ENCODE results near the gene GPRIN2. TPM values are rescaled to one million over a fixed set of nuclear protein-coding genes. Genes with fewer than 3 reads are reported as not detected.

GPRIN2 gene
- total and polyA plus RNA-seq, 4 donors = 17.7 to 36.5 (median 29.1) TPM

GRCh38 chr10:46538717-46539426 is 17.6 kb downstream of the GPRIN2 start:
- Histone ChIP-seq H3K9me3 (ENCODE audit: control insufficient read depth in 4 of 4, insufficient read depth in 3 of 4, low read length in 3 of 4) (no peaks in the 10 kb centered on the region), H3K36me3 (ENCODE audit: control insufficient read depth in 4 of 4, insufficient read depth in 4 of 4, low read length in 4 of 4) (no peaks in the 10 kb centered on the region), H3K9ac (ENCODE audit: insufficient read depth in 1 of 2, low read length in 2 of 2) (no peak overlapping the region), H3K27me3 (ENCODE audit: control insufficient read depth in 3 of 3, insufficient read depth in 3 of 3, low read length in 2 of 3) (no peaks in the 10 kb centered on the region), H3K4me3 (no peak overlapping the region), H3K4me1 (ENCODE audit: control insufficient read depth in 5 of 5, insufficient read depth in 5 of 5, low read length in 5 of 5) (peaks cover 0 to 14% (median 5%) of the 10 kb centered on the region in 5 donors), H3K27ac (ENCODE audit: low read depth in 1 of 2, low read length in 1 of 2) (no peak overlapping the region)
- TF ChIP-seq CTCF (IDR thresholded peaks at IDR 0.05; ENCODE audit: control extremely low read depth, extremely low read depth) = no peak
- 89 to 92% methylated on average over 3 of the region's 3 CpGs for WGBS, 2 donors
- ATAC-seq (ENCODE audit: insufficient read depth, low FRiP score) = no peak
- DNase-seq = peak in 1 of 3 donors; percentile 26

- no peak for ATAC-seq (ENCODE audit: insufficient read depth, low FRiP score)
- 88 to 96% methylated on average over 5 of the region's 5 CpGs for WGBS, 2 donors
- TF ChIP-seq CTCF (IDR thresholded peaks at IDR 0.05; ENCODE audit: control extremely low read depth, extremely low read depth) = no peak
These were observed 18.3 kb downstream of the GPRIN2 start for GRCh38 chr10:46538155-46538554.

GRCh38 chr10:46537309-46537708 is 19.1 kb downstream of the GPRIN2 start:
- no peaks in the 10 kb centered on the region for H3K36me3 ChIP-seq (ENCODE audit: control insufficient read depth in 4 of 4, insufficient read depth in 4 of 4, low read length in 4 of 4)
- no peak for TF ChIP-seq CTCF (IDR thresholded peaks at IDR 0.05; ENCODE audit: control extremely low read depth, extremely low read depth)
- peaks cover 0 to 14% (median 5%) of the 10 kb centered on the region in 5 donors for H3K4me1 ChIP-seq (ENCODE audit: control insufficient read depth in 5 of 5, insufficient read depth in 5 of 5, low read length in 5 of 5)
- no peaks in the 10 kb centered on the region for H3K9me3 ChIP-seq (ENCODE audit: control insufficient read depth in 4 of 4, insufficient read depth in 3 of 4, low read length in 3 of 4)
- no peak overlapping the region for H3K9ac ChIP-seq (ENCODE audit: insufficient read depth in 1 of 2, low read length in 2 of 2)
- DNase-seq = peak in 1 of 3 donors; percentile 53
- ATAC-seq (ENCODE audit: insufficient read depth, low FRiP score) = no peak
- no peaks in the 10 kb centered on the region for H3K27me3 ChIP-seq (ENCODE audit: control insufficient read depth in 3 of 3, insufficient read depth in 3 of 3, low read length in 2 of 3)
- H3K27ac ChIP-seq (ENCODE audit: low read depth in 1 of 2, low read length in 1 of 2) = no peak overlapping the region
- H3K4me3 ChIP-seq = no peak overlapping the region
- 78 to 83% methylated on average over 5 of the region's 5 CpGs for WGBS, 2 donors

More at GRCh38 chr10:46538155-46538554, 18.3 kb downstream of the GPRIN2 start:
- Histone ChIP-seq H3K4me3 (no peak overlapping the region), H3K4me1 (ENCODE audit: control insufficient read depth in 5 of 5, insufficient read depth in 5 of 5, low read length in 5 of 5) (peaks cover 0 to 14% (median 5%) of the 10 kb centered on the region in 5 donors), H3K27ac (ENCODE audit: low read depth in 1 of 2, low read length in 1 of 2) (no peak overlapping the region), H3K36me3 (ENCODE audit: control insufficient read depth in 4 of 4, insufficient read depth in 4 of 4, low read length in 4 of 4) (no peaks in the 10 kb centered on the region), H3K9ac (ENCODE audit: insufficient read depth in 1 of 2, low read length in 2 of 2) (no peak overlapping the region), H3K9me3 (ENCODE audit: control insufficient read depth in 4 of 4, insufficient read depth in 3 of 4, low read length in 3 of 4) (no peaks in the 10 kb centered on the region), H3K27me3 (ENCODE audit: control insufficient read depth in 3 of 3, insufficient read depth in 3 of 3, low read length in 2 of 3) (no peaks in the 10 kb centered on the region)
- DNase-seq = no peak
